ENCODE results near the gene SCN4B.

DNA sequence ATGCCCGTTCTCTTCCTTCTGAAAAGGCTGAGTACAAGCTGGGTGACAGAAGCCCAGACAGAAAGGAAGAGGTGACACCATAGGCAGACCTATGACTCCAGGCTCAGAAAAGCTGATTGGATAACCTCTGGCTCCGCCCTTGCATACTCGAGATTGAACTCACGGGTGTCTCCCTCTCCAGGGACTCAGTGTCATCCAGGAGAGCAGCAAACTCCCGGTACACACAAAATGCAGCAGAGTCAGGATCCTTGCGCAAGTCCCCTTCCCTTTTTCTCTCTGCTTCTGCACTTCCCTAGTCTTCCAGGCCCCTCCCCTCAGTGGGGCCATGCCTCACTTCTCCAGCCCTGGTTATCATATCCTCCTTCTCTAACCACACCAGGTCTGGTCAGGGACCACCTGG is 9.8 kb downstream of the SCN4B start:
- TF ChIP-seq, protein P1, sequence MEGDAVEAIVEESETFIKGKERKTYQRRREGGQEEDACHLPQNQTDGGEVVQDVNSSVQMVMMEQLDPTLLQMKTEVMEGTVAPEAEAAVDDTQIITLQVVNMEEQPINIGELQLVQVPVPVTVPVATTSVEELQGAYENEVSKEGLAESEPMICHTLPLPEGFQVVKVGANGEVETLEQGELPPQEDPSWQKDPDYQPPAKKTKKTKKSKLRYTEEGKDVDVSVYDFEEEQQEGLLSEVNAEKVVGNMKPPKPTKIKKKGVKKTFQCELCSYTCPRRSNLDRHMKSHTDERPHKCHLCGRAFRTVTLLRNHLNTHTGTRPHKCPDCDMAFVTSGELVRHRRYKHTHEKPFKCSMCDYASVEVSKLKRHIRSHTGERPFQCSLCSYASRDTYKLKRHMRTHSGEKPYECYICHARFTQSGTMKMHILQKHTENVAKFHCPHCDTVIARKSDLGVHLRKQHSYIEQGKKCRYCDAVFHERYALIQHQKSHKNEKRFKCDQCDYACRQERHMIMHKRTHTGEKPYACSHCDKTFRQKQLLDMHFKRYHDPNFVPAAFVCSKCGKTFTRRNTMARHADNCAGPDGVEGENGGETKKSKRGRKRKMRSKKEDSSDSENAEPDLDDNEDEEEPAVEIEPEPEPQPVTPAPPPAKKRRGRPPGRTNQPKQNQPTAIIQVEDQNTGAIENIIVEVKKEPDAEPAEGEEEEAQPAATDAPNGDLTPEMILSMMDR (conservative IDR thresholded peaks at IDR 0.05), result no peak
- TF ChIP-seq EZH2 (IDR thresholded peaks at IDR 0.05; ENCODE audit: low read depth), result no peak

Measured in PC-9 (cell line).